HepG2 (cell line): Measurements from ENCODE around the gene C5AR1. TPM values are rescaled to one million over a fixed set of nuclear protein-coding genes. Genes with fewer than 3 reads are reported as not detected.

Experiments
- AFF4 ChIP-seq: sonication (generic); formaldehyde crosslinking; IDR thresholded peaks from 2 replicates; pipeline ENCODE4 v1.4.0; 2020; ENCODE audit warnings: missing genetic modification reagents
- AHDC1 ChIP-seq: sonication (generic); formaldehyde crosslinking; IDR thresholded peaks from 2 replicates; pipeline ENCODE4 v1.5.1; 2020; ENCODE audit warnings: mild to moderate bottlenecking, missing genetic modification reagents, borderline replicate concordance
- CEBPG ChIP-seq: IDR thresholded peaks from 2 replicates; pipeline ENCODE4 v1.6.1; 2016
- CREM ChIP-seq, 2 experiments: sonication (generic) in 1 of 2; formaldehyde crosslinking in 1 of 2; IDR thresholded peaks; 2 replicates each; pipeline versions ENCODE4 v1.4.0 to v1.6.1; 2016 to 2020; ENCODE audit warnings: antibody characterized with exemption in 1 of 2, mild to moderate bottlenecking in 1 of 2, missing genetic modification reagents in 1 of 2
- ERF ChIP-seq: IDR thresholded peaks from 2 replicates; pipeline ENCODE4 v1.6.1; 2018; ENCODE audit warnings: missing biosample characterization, missing genetic modification reagents
- GPBP1L1 ChIP-seq: sonication (generic); formaldehyde crosslinking; IDR thresholded peaks from 2 replicates; pipeline ENCODE4 v1.5.0; 2020; ENCODE audit warnings: mild to moderate bottlenecking, missing genetic modification reagents
- HDAC6 ChIP-seq: fragments of 200-600 bp; sonication (generic); IDR thresholded peaks from 2 replicates; pipeline ENCODE4 v1.7.0; 2017; ENCODE audit warnings: mild to moderate bottlenecking, antibody characterized with exemption, low read length, low read depth
- JDP2 ChIP-seq: sonication (generic); formaldehyde crosslinking; IDR thresholded peaks from 2 replicates; pipeline ENCODE4 v1.8.1; 2022; ENCODE audit warnings: missing genetic modification reagents, borderline replicate concordance
- NPAS2 ChIP-seq: sonication (generic); formaldehyde crosslinking; IDR thresholded peaks from 2 replicates; pipeline ENCODE4 v1.8.0; 2022; ENCODE audit warnings: mild to moderate bottlenecking, missing genetic modification reagents, borderline replicate concordance
- RFX5 ChIP-seq: IDR thresholded peaks from 2 replicates; pipeline ENCODE4 v1.6.1; 2011; ENCODE audit warnings: low read depth, low read length, improper control_type of control experiment
- SATB2 ChIP-seq: sonication (generic); formaldehyde crosslinking; IDR thresholded peaks from 2 replicates; pipeline ENCODE4 v1.5.0; 2020; ENCODE audit warnings: missing genetic modification reagents
- SOX13 ChIP-seq, 3 experiments: fragments of 450-650 bp in 1 of 3; sonication (generic) in 1 of 3; formaldehyde crosslinking in 1 of 3; IDR thresholded peaks in 2 of 3; conservative IDR thresholded peaks in 1 of 3; 2 replicates each; pipeline versions ENCODE4 v1.5.0 to v1.6.1; 2016 to 2020; ENCODE audit warnings: antibody characterized with exemption in 1 of 3, mild to moderate bottlenecking in 1 of 3, missing compliant biosample characterization in 1 of 3, missing genetic modification reagents in 1 of 3, moderate library complexity in 1 of 3
- ZFP41 ChIP-seq: sonication (generic); formaldehyde crosslinking; IDR thresholded peaks from 2 replicates; pipeline ENCODE4 v1.4.0; 2020; ENCODE audit warnings: mild to moderate bottlenecking, missing genetic modification reagents, borderline replicate concordance
- ZKSCAN1 ChIP-seq: fragments of 150-350 bp; IDR thresholded peaks from 2 replicates; pipeline ENCODE4 v1.6.1; 2014; ENCODE audit warnings: low read length
- ZNF230 ChIP-seq: sonication (generic); formaldehyde crosslinking; IDR thresholded peaks from 2 replicates; pipeline ENCODE4 v1.4.0; 2020; ENCODE audit warnings: mild to moderate bottlenecking, missing genetic modification reagents
- ZNF263 ChIP-seq: sonication (generic); formaldehyde crosslinking; IDR thresholded peaks from 2 replicates; pipeline ENCODE4 v1.4.0; 2020; ENCODE audit warnings: missing genetic modification reagents
- ZNF546 ChIP-seq: sonication (generic); formaldehyde crosslinking; conservative IDR thresholded peaks from 2 replicates; pipeline ENCODE4 v1.8.1; 2023; ENCODE audit warnings: mild to moderate bottlenecking, missing genetic modification reagents
- ZNF776 ChIP-seq: sonication (generic); formaldehyde crosslinking; IDR thresholded peaks from 2 replicates; pipeline ENCODE4 v1.4.0; 2020; ENCODE audit warnings: mild to moderate bottlenecking, missing genetic modification reagents
- polyA plus RNA-seq, 8 experiments: library from polyadenylated mRNA; depleted of rRNA in 3 of 8; stranded (reverse) in 7 of 8; unstranded in 1 of 8; fragments of >200 nt; fragmentation: Illumina TruSeq in 4 of 8; extraction: Trizol in 4 of 8; gene quantifications; 2 replicates each; pipeline versions ENCODE4 v1.2.1 to v1.2.3, GENCODE V29; 2011 to 2016; ENCODE audit warnings: low read depth in 4 of 8, missing spikeins in 1 of 8, mixed read lengths in 1 of 8; ENCODE audit not compliant: insufficient read depth in 1 of 8
- total RNA-seq, 5 experiments: library from RNA; depleted of rRNA; stranded (reverse); fragments of >200 nt; fragmentation: Illumina TruSeq; extraction: Trizol; gene quantifications; 2 replicates each; pipeline ENCODE4 v1.2.3, GENCODE V29; 2016; ENCODE audit warnings: low read depth in 1 of 5

C5AR1 gene
- total and polyA plus RNA-seq, 2 of the 13 experiments (the other 11 are each of a cell fraction or from before 2014, with no cell fraction given) = 0.07 to 1.6 TPM

- no peak for TF ChIP-seq ZFP41 (CRISPR knock-in tag)
- peak; percentile 75; the same call in 1 of the 2 replicates for TF ChIP-seq ERF (CRISPR knock-in tag)
- no peak for TF ChIP-seq AFF4 (CRISPR knock-in tag)
- no peak for TF ChIP-seq HDAC6
- no peak for TF ChIP-seq SATB2 (CRISPR knock-in tag)
- TF ChIP-seq AHDC1 (CRISPR knock-in tag) = peak; percentile 48; the same call in 1 of the 2 replicates
- no peak for TF ChIP-seq ZKSCAN1
- no peak for TF ChIP-seq SOX13 (IDR thresholded peaks at IDR 0.05)
- TF ChIP-seq SOX13 (CRISPR knock-in tag; conservative IDR thresholded peaks at IDR 0.05 in 1 of 2, IDR thresholded peaks at IDR 0.05 in 1 of 2) = peak in 1 of 2 experiments; percentile 84; a peak in 2 of 4 replicates
- peak; percentile 92 for TF ChIP-seq CREM (IDR thresholded peaks at IDR 0.05)
- TF ChIP-seq CREM (CRISPR knock-in tag; IDR thresholded peaks at IDR 0.05) = no peak
- no peak for TF ChIP-seq NPAS2
- no peak for TF ChIP-seq ZNF776 (CRISPR knock-in tag)
- TF ChIP-seq ZNF263 = no peak
- TF ChIP-seq GPBP1L1 (CRISPR knock-in tag) = no peak
- TF ChIP-seq JDP2 (CRISPR knock-in tag) = no peak
- TF ChIP-seq ZNF230 (CRISPR knock-in tag) = no peak
- peak; percentile 98 for TF ChIP-seq CEBPG (CRISPR knock-in tag)
- peak; percentile 55; the same call in 1 of the 2 replicates for TF ChIP-seq RFX5
- no peak for TF ChIP-seq ZNF546 (CRISPR knock-in tag)
Measured at GRCh38 chr19:47315125-47315821, 5.6 kb downstream of the C5AR1 start (continued).
